Motor neuron (in vitro differentiated cells): ENCODE measurements around the gene SHISAL2B. TPM values are rescaled to one million over a fixed set of nuclear protein-coding genes. Genes with fewer than 3 reads are reported as not detected.

Source experiments
- ATAC-seq, 8 experiments: fragments of 200-7000 bp; cut with Tn5 transposase; replicated peaks in 6 of 8; 2 replicates each; pipeline ENCODE4 v1.8.0; 2021; ENCODE audit warnings: mild to moderate bottlenecking in 8 of 8, moderate library complexity in 8 of 8
- H3K27ac ChIP-seq, 2 donors: fragments of 250-450 bp; sonication (Bioruptor Pico); 2 replicates each; pipeline ENCODE4 v1.9.0; 2021; ENCODE audit warnings: antibody characterized with exemption in 2 of 2, mild to moderate bottlenecking in 2 of 2, moderate library complexity in 1 of 2
- H3K4me1 ChIP-seq, 2 donors: fragments of 250-450 bp; sonication (Bioruptor Pico); replicated peaks in 1 of 2; 2 replicates each; pipeline ENCODE4 v1.6.1; 2021; ENCODE audit warnings: antibody characterized with exemption in 2 of 2, mild to moderate bottlenecking in 2 of 2, moderate library complexity in 1 of 2
- H3K4me3 ChIP-seq, 5 donors: fragments of 250-450 bp; sonication (Bioruptor Pico); 2 replicates each; pipeline ENCODE4 v1.9.0; 2021; ENCODE audit warnings: antibody characterized with exemption in 5 of 5, mild to moderate bottlenecking in 5 of 5, moderate library complexity in 4 of 5
- whole genome bisulfite sequencing, 10 experiments: fragments of 450-650 bp; shearing (Covaris generic); methylation state at CpG; one replicate each; pipeline ENCODE4 v1.0.0; 2022; 5-methylcytosine and 5-hydroxymethylcytosine counted together
- in situ Hi-C, 9 experiments: fragments of 400-800 bp; cut with MboI; loops; one replicate each; pipeline ENCODE4 v1.15.0; 2021; ENCODE audit warnings: low sequenced_read_pairs in 9 of 9, low pct_unique_long_range_greater_than_20kb in 2 of 9; ENCODE audit not compliant: unreplicated experiment in 9 of 9
- total RNA-seq, 8 experiments: library from RNA; unstranded; fragments of 300-600 nt; gene quantifications; 2 replicates each; pipeline versions ENCODE4 v1.2.3 to v1.2.4, GENCODE V29; 2022

The SHISAL2B gene
- total RNA-seq, 8 experiments from 2014 or later, result 0.22 to 0.99 (median 0.54) TPM; not detected in 3

DNA sequence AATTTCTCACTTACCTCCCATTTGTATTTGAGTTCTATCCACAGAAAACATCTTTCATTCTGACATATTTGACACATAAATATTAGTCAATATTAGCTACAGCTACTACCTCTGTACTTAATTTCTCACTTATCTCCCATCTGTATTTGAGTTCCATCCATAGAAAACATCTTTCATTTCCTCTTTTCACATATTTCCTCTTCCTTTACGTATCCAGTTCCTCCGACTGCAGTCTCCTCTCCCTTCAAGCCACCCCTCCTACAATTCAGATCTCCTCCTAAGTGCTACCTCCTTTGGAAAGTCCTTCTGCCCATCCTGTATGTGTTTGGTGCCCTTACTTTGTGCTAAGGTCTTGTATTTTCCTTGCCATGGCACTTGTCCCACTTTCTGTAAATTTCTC is 76.6 kb downstream of the SHISAL2B start:
- Histone ChIP-seq H3K4me1 (peaks cover 4 to 10% of the 10 kb centered on the region in 2 donors), H3K27ac (no peak overlapping the region), H3K4me3 (peak overlapping the region in 3 of 5 donors; percentile 79 to 99 (median 88))
- ATAC-seq, result no peak
- 72 to 96% (median 85%) methylated on average over 1 to 2 of the region's 2 CpGs; no CpG with 5 or more reads in 2 of the 10 experiments for WGBS, 10 experiments
- in situ Hi-C loops, result no loop called here

Other genes with a start within 250 kb of the SHISAL2B start
- 1 to 10 TPM in 5 of 8 experiments, under 1 TPM in 3; 0.10 to 9.5 (median 3.8) TPM for gene RGS7BP, start 184.5 kb upstream of the SHISAL2B start, total RNA-seq
- 10 to 100 TPM in 6 of 8 experiments, 1 to 10 TPM in 2; 6.3 to 18.1 (median 11.5) TPM for gene SREK1IP1, start 78.2 kb downstream of the SHISAL2B start, total RNA-seq
- 10 to 100 TPM; 15.1 to 28.0 (median 24.9) TPM for gene CWC27, start 78.4 kb downstream of the SHISAL2B start, total RNA-seq